Measurements from ENCODE around the gene ACTN1. TPM values are rescaled to one million over a fixed set of nuclear protein-coding genes. Genes with fewer than 3 reads are reported as not detected.

The ACTN1 gene
- total RNA-seq, 4 donors from 2014 or later = 31.9 to 111 (median 76.1) TPM

DNA sequence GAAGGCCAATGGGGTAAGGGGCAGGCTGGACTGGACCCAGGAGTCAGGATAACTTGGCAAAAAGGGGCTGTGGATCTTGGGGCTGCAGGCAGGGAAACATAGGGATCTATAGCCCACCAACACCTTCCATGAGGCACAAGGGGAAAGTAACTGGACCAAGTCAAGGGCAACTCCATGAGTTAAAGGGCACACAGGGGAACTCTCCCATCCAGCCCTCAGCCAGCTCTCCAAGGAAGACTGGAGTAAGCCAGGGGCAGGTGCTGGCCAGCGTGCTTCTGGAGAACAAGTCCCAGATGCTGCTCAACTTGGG is 154.9 kb downstream of the ACTN1 start:
- intact Hi-C loops (cut with DNase I; ENCODE audit: low total_unique reads) = no loop called here
- 82 to 91% methylated on average over 1 of the region's 1 CpG for WGBS, 2 donors
- no peak for DNase-seq (ENCODE audit: low spot score in 2 of 2)
- no peak overlapping the region for H3K4me3 ChIP-seq (ENCODE audit: low read depth, poor library complexity, severe bottlenecking)
- TF ChIP-seq, protein P1, sequence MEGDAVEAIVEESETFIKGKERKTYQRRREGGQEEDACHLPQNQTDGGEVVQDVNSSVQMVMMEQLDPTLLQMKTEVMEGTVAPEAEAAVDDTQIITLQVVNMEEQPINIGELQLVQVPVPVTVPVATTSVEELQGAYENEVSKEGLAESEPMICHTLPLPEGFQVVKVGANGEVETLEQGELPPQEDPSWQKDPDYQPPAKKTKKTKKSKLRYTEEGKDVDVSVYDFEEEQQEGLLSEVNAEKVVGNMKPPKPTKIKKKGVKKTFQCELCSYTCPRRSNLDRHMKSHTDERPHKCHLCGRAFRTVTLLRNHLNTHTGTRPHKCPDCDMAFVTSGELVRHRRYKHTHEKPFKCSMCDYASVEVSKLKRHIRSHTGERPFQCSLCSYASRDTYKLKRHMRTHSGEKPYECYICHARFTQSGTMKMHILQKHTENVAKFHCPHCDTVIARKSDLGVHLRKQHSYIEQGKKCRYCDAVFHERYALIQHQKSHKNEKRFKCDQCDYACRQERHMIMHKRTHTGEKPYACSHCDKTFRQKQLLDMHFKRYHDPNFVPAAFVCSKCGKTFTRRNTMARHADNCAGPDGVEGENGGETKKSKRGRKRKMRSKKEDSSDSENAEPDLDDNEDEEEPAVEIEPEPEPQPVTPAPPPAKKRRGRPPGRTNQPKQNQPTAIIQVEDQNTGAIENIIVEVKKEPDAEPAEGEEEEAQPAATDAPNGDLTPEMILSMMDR (IDR thresholded peaks at IDR 0.05) = no peak
- TF ChIP-seq POLR2A (IDR thresholded peaks at IDR 0.05) = no peak

Other genes with a start within 250 kb of the ACTN1 start
- 1,000 to 10,000 TPM in 1 of 4 donors, 100 to 1,000 TPM in 3; 466 to 2,618 (median 922) TPM for gene ZFP36L1, start 186.2 kb downstream of the ACTN1 start, total RNA-seq
- 10 to 100 TPM; 31.8 to 60.0 (median 38.5) TPM for gene DCAF5, start 173.8 kb upstream of the ACTN1 start, total RNA-seq
- 10 to 100 TPM; 14.9 to 28.0 (median 18.1) TPM for gene EXD2, start 212.2 kb upstream of the ACTN1 start, total RNA-seq

All from lower leg skin (tissue), 4 donors.